Measurements from ENCODE around the gene TP53BP2.

- TF ChIP-seq CTCF (IDR thresholded peaks at IDR 0.05; ENCODE audit: low read depth, low read length): no peak
- TF ChIP-seq EZH2phosphoT487 (IDR thresholded peaks at IDR 0.05; ENCODE audit: low read depth): no peak
These were observed 21.5 kb downstream of the TP53BP2 start for GRCh38 chr1:223824287-223824686.

Data from OCI-LY3 (cell line).